GM23338 (cell line): ENCODE results near the gene ABO.

ENCODE experiments used
- CTCF ChIP-seq, 2 experiments: fragments of 200-600 bp in 1 of 2; sonication (generic) in 1 of 2; conservative IDR thresholded peaks; 2 replicates each; pipeline versions ENCODE4 v1.5.1 to v1.6.1; 2016 to 2017; ENCODE audit warnings: antibody characterized with exemption in 2 of 2, low read depth in 2 of 2, mild to moderate bottlenecking in 2 of 2, moderate library complexity in 1 of 2
- EZH2 ChIP-seq: fragments of 200-600 bp; sonication (generic); IDR thresholded peaks from one replicate; pipeline ENCODE4 v1.8.0; 2017; ENCODE audit warnings: antibody characterized with exemption, mild to moderate bottlenecking, low read depth; ENCODE audit not compliant: unreplicated experiment
- EZH2phosphoT487 ChIP-seq: fragments of 200-600 bp; sonication (generic); IDR thresholded peaks from one replicate; pipeline ENCODE4 v1.8.1; 2018; ENCODE audit warnings: antibody characterized with exemption; ENCODE audit not compliant: unreplicated experiment

- TF ChIP-seq CTCF (conservative IDR thresholded peaks at IDR 0.05; ENCODE audit: low read depth in 2 of 2) (no peak), EZH2 (no peak), EZH2phosphoT487 (no peak)
Observed at GRCh38 chr9:133250741-133251170, 24.2 kb downstream of the ABO start.
